SK-N-DZ (cell line): ENCODE measurements around the gene PEAK3.

Experiments used
- DNase-seq: peaks from one replicate; pipeline ENCODE4 v3.0.0-alpha.2; 2015; ENCODE audit warnings: low spot score

PEAK3 gene

GRCh38 chr19:2270423-2271233 is 11.3 kb downstream of the PEAK3 start:
- no peak for DNase-seq

GRCh38 chr19:2270157-2270422 is 11.9 kb downstream of the PEAK3 start:
- DNase-seq: no peak

- DNase-seq: peak; percentile 92
These were observed 12.5 kb downstream of the PEAK3 start for GRCh38 chr19:2269244-2270156.

GRCh38 chr19:2268861-2269243 is 13.1 kb downstream of the PEAK3 start:
- no peak for DNase-seq

- no peak for DNase-seq
These were observed 13.5 kb downstream of the PEAK3 start for GRCh38 chr19:2268480-2268830.

- DNase-seq: no peak
These were observed 15.6 kb downstream of the PEAK3 start for GRCh38 chr19:2266183-2266993.

GRCh38 chr19:2261438-2262172 is 20.4 kb downstream of the PEAK3 start:
- DNase-seq: no peak

- DNase-seq: no peak
These were observed 21.6 kb downstream of the PEAK3 start for GRCh38 chr19:2260341-2260805.

- DNase-seq: no peak
These were observed 22.6 kb downstream of the PEAK3 start for GRCh38 chr19:2259336-2259735.

GRCh38 chr19:2255982-2256685 is 25.8 kb downstream of the PEAK3 start, which contains the start of gene JSRP1:
TSS of gene JSRP1 (minus strand) at chr19:2256417. CDS start at chr19:2255314, 1,103 bp downstream.
- DNase-seq: peak; percentile 79

- DNase-seq: peak; percentile 45
These were observed 26.7 kb downstream of the PEAK3 start for GRCh38 chr19:2255112-2255845.

GRCh38 chr19:2254064-2254872 is 27.7 kb downstream of the PEAK3 start:
- no peak for DNase-seq

GRCh38 chr19:2253106-2254063 is 28.6 kb downstream of the PEAK3 start:
- no peak for DNase-seq

- no peak for DNase-seq
These were observed 29.2 kb downstream of the PEAK3 start for GRCh38 chr19:2252797-2253105.

GRCh38 chr19:2252055-2252796 is 29.7 kb downstream of the PEAK3 start:
- DNase-seq: no peak

- no peak for DNase-seq
These were observed 30.6 kb downstream of the PEAK3 start for GRCh38 chr19:2251106-2252054.
